ENCODE data around the gene JPT2. TPM values are rescaled to one million over a fixed set of nuclear protein-coding genes. Genes with fewer than 3 reads are reported as not detected.

Gene JPT2
- total RNA-seq, 1 experiment from 2014 or later: 168 TPM

DNA sequence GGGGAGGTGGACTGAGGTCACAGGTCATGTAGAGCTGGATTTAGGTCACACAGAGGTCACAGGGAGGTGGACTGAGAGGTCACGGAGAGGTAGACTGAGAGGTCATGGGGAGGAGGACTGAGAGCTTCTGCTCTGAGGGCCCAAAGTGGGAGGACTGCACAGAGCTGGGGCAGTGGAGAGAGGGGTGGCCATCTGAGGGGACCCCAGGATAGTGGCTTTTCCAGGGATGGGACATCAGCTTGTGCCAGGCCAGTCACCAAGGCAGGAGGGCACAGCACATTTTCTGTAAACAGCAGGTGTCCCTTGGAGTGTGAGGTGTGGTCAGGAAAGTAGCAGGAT lies 26.1 kb upstream of the JPT2 start:
- no peak for DNase-seq (ENCODE audit: low read depth)

DNA sequence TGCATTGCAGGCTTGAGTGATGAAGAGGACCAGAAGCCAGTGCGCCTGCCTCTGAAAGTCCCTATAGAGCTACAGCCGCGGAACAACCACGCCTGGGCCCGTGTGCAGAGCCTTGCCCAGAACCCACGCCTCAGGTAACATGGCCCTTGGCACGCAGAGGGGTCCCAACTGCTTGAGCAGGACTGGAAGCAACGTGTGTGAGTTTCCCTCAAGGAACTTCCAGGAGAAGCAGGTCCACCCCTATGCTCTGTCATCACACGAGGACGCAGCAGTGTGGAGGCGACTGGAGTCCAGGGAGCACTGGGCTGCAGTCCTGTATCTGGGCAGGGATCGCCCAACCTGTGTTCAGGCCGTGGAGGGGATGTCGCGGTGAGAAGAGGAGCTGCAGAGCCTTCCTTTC lies 25.1 kb upstream of the JPT2 start:
- DNase-seq (ENCODE audit: low read depth): no peak

DNA sequence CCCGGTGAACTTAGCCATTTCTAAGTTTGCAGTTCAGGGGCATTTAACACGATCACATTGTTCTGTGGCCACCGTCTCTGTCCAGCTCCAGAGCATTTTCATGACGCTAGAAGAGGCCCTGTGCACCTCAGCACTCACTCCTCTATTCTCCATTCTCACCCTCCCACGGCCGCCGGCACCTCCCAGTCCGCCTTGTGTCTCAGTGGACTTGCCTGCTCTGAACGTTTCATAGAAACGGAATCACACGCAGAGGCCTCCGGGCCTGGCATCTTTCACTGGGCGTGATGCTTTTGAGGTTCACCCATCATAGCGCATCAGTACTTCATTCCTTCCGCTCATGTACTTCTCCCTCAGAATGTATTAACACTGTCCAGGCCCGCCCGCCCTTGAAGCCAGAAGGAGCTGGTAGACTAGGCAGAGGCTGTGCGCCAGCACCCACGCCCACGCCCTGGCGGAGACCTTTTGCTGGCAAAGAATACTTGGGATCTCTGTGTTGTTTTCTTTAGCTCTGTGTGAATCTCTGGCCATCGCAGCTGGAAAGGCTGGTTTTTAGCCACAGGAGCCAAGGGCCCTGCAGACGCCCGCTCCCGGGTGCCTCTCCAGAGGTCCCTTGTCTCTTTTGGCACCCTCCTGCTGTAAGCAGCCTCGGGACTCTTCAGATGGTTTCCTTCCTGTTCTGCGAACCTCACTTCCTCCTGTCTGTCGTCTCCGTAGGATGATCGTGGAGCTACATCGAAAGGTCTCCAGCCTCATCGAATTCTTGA lies 23.4 kb upstream of the JPT2 start:
- DNase-seq (ENCODE audit: low read depth): no peak

DNA sequence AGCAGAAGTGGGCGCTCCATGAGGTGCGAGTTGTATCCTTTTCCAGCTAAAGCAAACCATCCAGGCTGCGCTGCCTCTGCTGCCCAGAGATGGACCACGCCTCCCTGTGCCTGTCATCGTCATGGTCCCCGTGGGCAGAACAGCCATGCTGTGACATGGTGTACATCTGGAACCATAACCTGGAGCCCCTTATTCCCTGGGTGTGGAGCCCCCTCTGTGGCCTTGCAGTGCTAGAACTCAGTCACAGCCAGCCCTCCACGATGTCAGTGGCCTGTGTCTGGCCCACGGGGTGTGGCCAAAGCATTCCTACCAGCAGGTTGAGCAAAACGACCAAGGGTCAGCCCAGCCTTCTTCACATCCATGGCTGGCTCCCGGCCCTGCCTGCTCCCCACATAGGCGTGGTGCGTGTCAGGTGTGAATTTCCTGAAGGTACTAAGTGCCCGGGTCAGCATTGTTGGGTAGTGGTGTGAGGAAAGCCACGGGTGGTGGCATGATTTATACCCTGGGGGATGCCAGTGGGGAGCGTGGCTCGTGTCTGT lies 22.7 kb upstream of the JPT2 start:
- no peak for DNase-seq (ENCODE audit: low read depth)

DNA sequence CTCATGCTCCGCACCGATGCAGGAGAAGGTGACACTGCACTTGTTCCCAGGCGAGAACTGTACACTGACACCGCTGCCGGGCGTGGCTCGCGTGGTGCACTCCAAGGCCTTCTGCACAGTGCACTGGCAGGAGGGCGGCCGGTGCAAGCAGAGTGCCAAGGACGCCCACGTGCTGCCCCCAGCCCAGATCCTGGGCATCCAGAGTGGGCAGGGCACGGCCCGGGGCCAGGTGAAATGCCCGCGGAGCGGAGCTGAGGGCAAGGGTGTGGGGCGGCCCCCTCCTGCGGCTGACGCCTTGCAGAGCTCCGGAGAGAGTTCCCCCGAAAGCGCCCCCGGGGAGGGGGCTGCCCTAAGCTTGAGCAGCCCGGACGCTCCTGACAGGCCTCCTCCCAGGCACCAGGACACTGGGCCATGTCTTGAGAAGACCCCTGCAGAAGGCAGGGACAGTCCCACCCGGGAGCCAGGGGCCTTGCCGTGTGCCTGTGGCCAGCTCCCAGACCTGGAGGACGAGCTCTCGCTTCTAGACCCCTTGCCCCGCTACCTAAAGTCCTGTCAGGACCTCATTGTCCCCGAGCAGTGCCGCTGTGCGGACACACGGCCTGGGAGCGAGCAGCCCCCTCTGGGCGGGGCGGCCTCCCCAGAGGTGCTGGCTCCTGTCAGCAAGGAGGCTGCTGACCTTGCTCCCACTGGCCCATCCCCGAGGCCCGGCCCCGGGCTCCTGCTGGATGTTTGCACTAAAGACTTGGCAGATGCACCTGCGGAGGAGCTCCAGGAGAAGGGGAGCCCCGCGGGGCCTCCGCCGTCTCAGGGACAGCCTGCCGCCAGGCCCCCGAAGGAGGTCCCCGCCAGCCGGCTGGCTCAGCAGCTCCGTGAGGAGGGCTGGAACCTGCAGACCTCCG lies 21.9 kb upstream of the JPT2 start:
- DNase-seq (ENCODE audit: low read depth): no peak

DNA sequence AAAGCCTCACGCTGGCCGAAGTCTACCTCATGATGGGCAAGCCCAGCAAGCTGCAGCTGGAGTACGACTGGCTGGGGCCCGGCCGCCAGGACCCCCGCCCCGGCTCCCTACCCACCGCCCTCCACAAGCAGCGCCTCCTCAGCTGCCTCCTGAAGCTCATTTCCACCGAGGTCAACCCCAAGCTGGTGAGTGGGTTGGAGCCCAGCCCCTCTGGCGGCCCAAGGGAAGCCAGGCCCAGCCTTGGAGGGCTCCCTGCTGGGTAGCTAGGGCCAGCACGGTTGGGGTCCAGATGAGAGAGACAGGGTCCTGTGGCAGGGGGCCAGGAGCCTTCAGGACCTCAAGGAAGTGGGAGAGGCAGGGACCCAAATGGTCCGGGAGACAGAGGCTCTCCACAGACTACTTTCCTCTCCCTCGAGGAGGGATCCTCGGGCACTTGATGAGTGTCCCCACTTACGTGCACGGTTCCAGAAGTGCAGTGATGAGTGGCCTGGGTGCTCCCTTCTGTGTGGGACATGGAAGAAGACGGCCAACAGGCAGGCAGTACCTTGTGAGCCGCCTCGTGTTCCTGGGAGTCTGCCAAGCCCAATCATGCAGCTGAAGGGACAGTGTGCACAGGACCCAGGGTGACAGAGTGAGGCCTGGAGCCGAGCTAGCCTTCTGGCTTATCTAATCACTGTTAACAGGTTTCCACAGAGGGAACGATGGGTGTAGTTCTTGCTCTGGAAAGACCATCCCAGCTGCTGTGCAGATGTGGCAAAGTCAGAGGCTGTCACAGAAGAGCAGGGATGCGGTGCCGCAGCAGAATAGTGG lies 21.1 kb upstream of the JPT2 start:
- no peak for DNase-seq (ENCODE audit: low read depth)

DNA sequence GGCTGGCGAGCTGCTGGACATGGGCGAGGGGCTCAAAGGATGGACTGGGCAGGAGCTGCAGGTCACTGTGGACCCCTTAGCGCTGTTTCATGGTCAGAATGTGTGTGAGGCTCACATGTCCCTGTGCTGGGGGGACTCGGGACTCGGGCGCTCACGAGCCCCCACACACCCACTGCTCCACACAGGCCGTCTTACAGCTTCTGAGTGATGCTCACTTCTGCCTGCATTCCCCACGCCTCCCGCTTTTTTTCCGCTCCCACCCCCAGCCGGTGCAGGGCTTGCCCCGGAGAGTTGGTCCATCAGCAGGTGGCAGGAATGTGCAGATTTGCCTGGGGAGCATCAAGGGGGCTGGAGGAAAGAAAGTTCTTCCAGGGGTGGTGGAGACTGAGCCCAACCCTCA lies 20.2 kb upstream of the JPT2 start:
- no peak for DNase-seq (ENCODE audit: low read depth)

DNA sequence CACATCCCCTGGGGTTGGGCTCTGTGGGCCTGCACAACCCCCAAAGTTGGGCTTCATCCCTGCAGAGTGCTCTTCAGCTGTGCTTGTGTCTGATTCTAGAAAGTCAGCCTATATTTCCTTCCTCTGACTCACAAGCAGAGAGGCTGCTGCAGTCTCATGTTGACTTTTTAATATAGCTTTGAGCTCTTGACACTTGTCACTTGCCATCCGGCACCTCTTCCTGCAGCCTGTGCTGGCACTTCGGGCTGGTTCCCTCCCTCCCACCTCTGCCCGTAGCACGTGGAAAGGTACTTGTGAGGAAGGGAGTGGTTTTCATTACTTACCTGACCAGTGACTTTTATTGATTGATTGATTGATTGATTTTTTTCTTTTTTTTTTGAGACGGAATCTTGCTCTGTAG lies 19.0 kb upstream of the JPT2 start:
- DNase-seq (ENCODE audit: low read depth): no peak

DNA sequence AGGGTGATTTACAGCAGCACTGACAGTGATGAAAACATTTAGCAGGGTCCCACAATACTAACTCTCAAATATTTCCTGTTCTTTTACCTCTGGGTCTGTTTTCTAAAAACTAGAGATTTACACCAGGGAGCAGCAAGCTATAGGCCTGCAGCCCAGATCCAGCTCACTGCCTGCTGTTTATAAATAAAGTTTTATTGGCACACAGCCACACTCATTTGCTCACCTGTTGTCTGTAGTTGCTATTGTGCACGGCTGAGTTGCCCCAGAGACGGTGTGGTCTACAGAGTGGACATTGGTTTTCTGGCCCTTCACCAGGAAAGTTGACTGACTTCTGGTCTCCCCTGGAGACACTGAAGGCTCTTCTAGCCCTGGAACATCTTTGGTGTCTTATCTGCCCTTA lies 16.3 kb upstream of the JPT2 start:
- DNase-seq (ENCODE audit: low read depth): no peak

DNA sequence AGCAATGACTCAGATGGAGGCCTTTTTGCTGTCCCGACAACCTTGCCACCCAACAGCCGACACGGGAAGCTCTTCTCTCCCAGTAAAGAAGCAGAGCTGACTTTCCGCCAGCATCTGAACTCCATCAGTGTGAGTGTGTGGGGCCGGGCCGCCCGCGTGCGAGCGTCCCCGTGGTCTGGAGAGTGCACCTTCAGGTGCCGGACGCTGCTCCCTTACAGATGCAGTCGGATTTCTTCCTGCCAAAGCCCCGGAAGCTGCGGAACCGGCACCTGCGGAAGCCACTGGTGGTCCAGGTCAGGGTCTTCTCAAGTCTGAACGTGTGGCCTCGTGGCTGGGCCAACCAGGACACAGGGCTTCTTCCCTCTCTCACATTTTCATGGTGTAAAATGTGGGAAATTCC lies 15.5 kb upstream of the JPT2 start:
- DNase-seq (ENCODE audit: low read depth): no peak

DNA sequence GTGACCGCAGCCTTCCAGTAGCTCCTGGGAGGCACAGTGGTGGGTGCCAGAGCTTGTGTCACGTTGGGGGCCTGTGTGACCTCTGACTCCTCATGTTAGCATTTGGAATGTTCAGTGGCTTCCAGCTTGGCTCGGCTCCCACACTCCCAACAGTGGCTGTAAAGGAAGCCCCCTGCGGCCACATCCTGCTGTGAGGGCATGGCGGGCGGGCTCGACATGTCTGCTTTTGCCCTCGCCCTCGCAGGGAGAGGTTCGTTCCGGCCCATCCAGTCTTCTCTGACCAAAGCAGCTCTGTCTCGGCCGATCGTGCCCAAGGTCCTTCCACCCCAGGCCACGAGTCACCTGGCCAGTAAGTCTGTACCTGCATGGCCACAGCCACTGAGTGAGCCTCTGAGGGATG lies 12.2 kb upstream of the JPT2 start:
- DNase-seq (ENCODE audit: low read depth): no peak

DNA sequence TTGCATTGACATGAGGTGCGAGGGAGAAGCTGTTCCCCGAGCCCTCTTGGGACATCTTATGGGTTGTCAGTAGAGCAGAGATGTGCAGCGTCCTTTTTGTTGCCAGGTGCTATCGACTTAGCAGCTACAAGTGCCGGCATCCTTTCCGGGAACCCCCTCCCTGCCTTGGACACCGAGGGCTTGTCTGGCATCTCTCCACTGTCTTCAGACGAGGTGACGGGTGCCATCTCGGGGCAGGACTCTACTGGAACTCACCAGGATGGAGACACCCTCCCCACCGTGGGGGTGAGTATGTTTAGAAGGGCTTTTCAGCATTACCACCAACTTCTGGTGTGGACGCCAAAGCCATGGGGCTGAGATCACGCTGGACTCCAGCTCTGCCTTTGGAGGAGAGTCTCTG lies 11.8 kb upstream of the JPT2 start:
- no peak for DNase-seq (ENCODE audit: low read depth)

DNA sequence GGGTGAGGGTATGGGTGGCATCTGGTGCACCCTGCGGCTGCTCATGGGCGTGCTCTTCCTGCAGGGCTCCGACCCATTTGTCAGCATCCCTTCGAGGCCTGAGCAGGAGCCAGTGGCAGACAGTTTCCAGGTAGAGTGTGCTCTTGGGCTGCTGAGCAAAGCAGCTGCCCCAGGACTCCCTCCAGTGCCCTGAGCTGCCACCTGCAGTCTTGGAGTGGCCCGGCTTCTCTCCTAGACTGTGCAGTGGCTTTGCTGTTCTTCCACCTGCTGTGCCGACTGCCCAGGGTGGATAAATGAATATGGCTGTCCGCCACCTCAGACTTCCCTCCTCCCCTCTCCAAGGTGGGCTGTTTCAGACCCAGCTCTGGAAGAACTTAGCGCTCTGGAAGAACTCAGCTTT lies 10.8 kb upstream of the JPT2 start:
- DNase-seq (ENCODE audit: low read depth): no peak

DNA sequence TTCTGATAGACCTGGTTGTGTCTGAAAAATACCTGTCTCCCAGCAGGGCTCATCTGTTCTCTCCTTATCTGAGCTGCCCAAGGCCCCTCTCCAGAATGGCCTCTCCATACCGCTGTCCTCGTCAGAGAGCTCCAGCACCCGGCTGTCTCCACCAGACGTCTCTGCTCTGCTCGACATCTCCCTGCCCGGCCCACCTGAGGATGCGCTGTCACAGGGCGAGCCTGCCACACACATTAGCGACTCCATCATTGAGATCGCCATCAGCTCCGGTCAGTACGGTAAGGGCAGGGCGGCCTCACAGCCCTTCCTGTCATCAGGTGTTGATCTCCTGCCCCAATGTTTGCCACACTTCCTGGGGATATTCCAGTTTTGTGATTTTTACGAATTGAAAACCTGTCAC lies 10.2 kb upstream of the JPT2 start:
- DNase-seq (ENCODE audit: low read depth): no peak

DNA sequence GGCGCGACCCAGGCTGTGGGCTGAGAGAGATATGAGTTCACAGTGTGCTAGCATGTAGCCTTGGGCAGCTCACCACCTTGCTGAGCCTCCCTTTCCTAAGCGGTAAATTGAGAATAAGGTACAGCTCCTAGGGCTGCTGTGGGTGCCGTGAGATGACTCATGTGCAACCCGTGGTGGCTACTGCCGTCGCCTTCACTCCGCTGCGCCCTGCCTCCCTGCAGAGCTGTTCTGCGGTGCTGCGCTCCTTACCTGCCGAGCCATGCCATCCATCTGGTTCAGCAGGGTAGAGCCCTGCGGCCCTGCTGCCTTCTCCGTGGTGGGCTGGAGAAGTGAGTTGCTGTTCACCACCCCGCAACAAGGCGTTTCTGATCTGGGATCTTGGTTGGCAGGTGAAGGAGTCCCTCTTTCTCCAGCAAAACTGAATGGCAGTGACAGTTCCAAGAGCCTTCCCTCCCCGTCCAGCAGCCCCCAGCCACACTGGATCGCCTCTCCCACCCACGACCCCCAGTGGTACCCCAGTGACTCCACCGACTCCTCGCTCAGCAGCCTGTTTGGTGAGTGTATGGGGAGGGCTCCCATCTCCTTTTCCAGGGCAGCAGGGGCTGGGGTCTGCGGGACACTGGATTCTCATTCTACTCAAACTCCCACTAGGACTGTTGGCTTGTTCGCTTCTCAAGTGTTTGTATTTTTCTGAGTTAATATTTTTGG lies 9.3 kb upstream of the JPT2 start:
- DNase-seq (ENCODE audit: low read depth): no peak

DNA sequence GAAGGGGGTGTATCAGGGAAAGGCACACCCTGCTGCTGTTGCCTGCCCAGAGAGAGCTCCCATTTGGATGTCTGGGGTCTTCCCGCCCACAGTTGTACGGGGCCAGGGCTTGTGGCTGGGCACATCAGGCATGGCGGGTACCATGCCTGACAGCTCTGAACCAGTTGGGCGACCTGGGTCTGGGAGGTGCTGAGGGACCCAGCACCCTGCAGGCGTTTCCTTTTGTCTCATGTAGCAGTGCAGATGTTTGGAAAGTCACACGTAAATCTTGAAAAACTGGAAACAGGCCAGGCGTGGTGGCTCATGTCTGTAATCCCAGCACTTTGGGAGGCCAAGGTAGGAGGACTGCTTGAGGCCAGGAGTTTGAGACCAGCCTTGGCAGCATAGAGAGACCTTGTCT lies 8.4 kb upstream of the JPT2 start:
- no peak for DNase-seq (ENCODE audit: low read depth)

DNA sequence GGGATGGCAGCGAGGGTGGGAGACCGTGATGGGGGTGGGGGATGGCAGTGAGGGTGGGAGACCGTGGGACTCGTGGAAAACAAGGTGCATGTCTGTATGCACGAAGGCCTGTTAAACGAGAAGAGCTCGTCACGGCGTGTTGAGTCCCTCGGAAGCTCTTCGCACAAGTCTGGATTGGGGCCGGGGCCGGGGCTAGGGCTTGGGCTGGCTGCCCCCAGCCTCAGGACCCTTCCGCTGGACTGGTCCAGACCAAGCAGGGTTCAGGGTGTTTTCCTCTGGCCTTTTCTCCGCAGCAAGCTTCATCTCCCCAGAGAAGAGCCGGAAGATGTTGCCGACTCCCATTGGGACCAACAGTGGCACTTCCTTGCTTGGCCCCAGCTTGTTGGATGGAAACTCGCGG lies 7.7 kb upstream of the JPT2 start:
- no peak for DNase-seq (ENCODE audit: low read depth)

DNA sequence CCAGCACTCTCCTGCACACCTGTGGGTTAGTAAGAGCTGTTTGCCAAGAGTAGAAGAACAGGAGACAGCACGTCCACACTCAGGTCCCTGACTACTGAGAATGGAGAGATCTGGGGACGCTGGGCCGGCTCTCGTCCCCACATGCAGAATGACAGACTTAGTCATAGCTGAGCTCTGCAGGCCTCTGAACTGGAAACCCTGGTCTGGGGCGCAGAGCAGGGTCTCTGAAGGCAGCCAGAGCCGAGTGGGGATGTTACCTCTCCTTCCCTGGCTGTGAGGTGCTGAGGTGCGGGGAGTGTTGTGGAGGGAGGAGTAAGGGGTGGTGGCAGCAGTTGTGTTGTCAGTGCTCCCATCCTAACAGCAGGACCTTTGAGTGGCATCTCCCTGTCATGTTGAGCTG lies 7.2 kb upstream of the JPT2 start:
- no peak for DNase-seq (ENCODE audit: low read depth)

DNA sequence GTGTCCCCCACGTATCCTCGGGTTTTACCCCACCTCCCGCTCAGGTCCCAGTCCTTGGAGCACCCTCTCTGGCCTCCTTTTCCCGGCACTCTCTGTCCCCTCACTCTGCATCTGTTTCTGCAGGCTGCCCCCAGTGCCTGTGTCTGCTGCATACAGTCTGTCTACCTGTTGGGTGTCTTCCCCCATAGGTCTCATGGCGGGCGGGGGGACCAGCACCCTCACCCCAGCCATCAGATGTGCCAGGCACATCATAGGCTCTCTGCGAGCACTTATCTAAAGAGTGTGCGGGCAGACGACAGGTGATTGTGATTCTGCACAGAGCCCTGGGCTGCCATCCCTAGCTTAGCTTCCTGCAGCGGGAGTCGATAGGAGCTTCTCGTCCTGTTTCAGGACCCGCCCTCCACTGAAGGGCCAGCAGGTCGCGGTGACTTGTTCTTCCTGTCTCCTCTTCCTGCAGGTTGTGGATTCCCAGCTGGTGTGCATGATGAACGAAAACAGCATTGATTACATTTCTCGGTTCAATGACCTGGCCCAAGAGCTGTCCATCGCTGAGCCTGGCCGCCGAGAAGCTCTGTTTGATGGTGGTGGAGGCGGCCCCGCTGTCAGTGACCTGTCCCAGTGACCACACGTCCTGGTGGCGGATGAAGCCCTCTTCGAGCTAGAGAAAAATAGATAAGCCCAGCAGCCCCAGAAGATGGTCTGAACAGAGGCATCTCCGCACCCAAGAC lies 4.5 kb upstream of the JPT2 start:
- DNase-seq (ENCODE audit: low read depth): no peak

DNA sequence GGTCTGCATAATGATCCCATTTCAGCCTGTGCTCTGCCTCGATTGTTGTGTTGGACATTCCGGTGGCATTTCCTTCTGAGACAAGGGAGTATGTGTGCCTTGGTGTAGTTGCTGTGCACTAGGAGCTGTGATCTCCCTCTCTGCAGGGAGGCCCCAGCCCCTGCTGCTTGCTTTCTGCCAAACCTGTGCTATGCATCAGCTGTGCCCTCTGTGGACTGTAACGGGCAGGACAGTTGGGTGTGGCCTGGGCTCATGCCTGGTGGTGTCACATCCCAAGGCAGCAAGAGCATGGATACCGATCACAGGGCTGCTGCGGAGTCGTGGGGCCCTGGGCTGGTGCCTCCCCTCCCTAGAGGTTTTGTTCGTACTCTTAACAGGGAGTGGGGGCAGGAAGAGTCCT lies 3.8 kb upstream of the JPT2 start:
- no peak for DNase-seq (ENCODE audit: low read depth)
